Caco-2 (cell line): Measurements from ENCODE around the gene YWHAH. TPM values are rescaled to one million over a fixed set of nuclear protein-coding genes. Genes with fewer than 3 reads are reported as not detected.

Experiments
- BruUV-seq: library from RNA; stranded (reverse); fragments of 400-500 nt; replicated peaks from 2 replicates; lab custom pipeline; 2021; lab: Mats Ljungman, UMichigan
- CTCF ChIA-PET: fragments of 300-600 bp; sonication (Branson Sonifier 250); formaldehyde crosslinking; loops from one replicate; lab custom pipeline; 2022; ENCODE audit warnings: antibody characterized with exemption; lab: Charles Lee
- POLR2A ChIA-PET: fragments of 300-600 bp; sonication (Branson Sonifier 250); formaldehyde crosslinking; loops from one replicate; lab custom pipeline; 2022; ENCODE audit warnings: antibody characterized with exemption; lab: Charles Lee
- DNase-seq, 2 experiments: peaks; one replicate each; pipeline versions ENCODE4 v3.0.0 to v3.0.0-alpha.2; 2020 to 2022
- H3K27me3 ChIP-seq: replicated peaks from 2 replicates; pipeline ENCODE4 v1.6.0; 2011; ENCODE audit warnings: low read length; ENCODE audit not compliant: control insufficient read depth, insufficient read depth
- H3K36me3 ChIP-seq: 2 replicates; pipeline ENCODE4 v1.5.1; 2011; ENCODE audit warnings: low read length; ENCODE audit not compliant: control insufficient read depth, insufficient read depth
- H3K4me1 ChIP-seq: fragments of 250-450 bp; sonication (Bioruptor Pico); 2 replicates; pipeline ENCODE4 v1.5.1; 2020; ENCODE audit warnings: mild to moderate bottlenecking
- H3K4me3 ChIP-seq: 2 replicates; pipeline ENCODE4 v1.5.1; 2011; ENCODE audit warnings: low read depth, mild to moderate bottlenecking, control low read depth, low read length
- H3K9me3 ChIP-seq: fragments of 250-450 bp; sonication (Bioruptor Pico); 2 replicates; pipeline ENCODE4 v1.5.1; 2020; ENCODE audit warnings: mild to moderate bottlenecking, moderate library complexity
- H3K27ac Mint-ChIP-seq: one replicate; pipeline ENCODE4 v1.8.0; 2022; ENCODE audit warnings: mixed read lengths; ENCODE audit not compliant: unreplicated experiment
- H3K27me3 Mint-ChIP-seq: one replicate; pipeline ENCODE4 v1.8.0; 2022; ENCODE audit warnings: mixed read lengths; ENCODE audit not compliant: insufficient read depth, unreplicated experiment
- H3K36me3 Mint-ChIP-seq: one replicate; pipeline ENCODE4 v1.8.0; 2022; ENCODE audit warnings: mild to moderate bottlenecking, mixed read lengths; ENCODE audit not compliant: insufficient read depth, unreplicated experiment
- H3K4me1 Mint-ChIP-seq: one replicate; pipeline ENCODE4 v1.8.0; 2022; ENCODE audit warnings: low read depth, mixed read lengths; ENCODE audit not compliant: unreplicated experiment
- H3K4me3 Mint-ChIP-seq: one replicate; pipeline ENCODE4 v1.8.0; 2022; ENCODE audit warnings: mild to moderate bottlenecking, moderate library complexity, mixed read lengths; ENCODE audit not compliant: unreplicated experiment
- H3K9me3 Mint-ChIP-seq: one replicate; pipeline ENCODE4 v1.8.0; 2022; ENCODE audit warnings: mixed read lengths; ENCODE audit not compliant: unreplicated experiment
- intact Hi-C: fragments of 100-400 bp; cut with micrococcal nuclease; formaldehyde crosslinking; loops from one replicate; pipeline ENCODE4 v1.10.0; 2022; ENCODE audit not compliant: unreplicated experiment
- total RNA-seq: library from RNA; stranded (reverse); gene quantifications from 2 replicates; pipeline ENCODE4 v1.2.3, GENCODE V29; 2022
- TF ChIP-seq, protein P1 (sequence below), 2 experiments: fragments of 200-600 bp in 1 of 2; IDR thresholded peaks; 1 replicate in 1 of 2; 2 replicates in 1 of 2; pipeline versions ENCODE4 v1.5.1 to v1.8.0; 2011 to 2022; ENCODE audit warnings: antibody characterized with exemption in 1 of 2, control low read depth in 1 of 2, inconsistent platforms in 1 of 2, low read depth in 1 of 2, low read length in 1 of 2, mild to moderate bottlenecking in 1 of 2, moderate library complexity in 1 of 2; ENCODE audit not compliant: insufficient read depth in 1 of 2, severe bottlenecking in 1 of 2, unreplicated experiment in 1 of 2

YWHAH gene
- total RNA-seq, 1 experiment from 2014 or later, result 135 TPM

DNA sequence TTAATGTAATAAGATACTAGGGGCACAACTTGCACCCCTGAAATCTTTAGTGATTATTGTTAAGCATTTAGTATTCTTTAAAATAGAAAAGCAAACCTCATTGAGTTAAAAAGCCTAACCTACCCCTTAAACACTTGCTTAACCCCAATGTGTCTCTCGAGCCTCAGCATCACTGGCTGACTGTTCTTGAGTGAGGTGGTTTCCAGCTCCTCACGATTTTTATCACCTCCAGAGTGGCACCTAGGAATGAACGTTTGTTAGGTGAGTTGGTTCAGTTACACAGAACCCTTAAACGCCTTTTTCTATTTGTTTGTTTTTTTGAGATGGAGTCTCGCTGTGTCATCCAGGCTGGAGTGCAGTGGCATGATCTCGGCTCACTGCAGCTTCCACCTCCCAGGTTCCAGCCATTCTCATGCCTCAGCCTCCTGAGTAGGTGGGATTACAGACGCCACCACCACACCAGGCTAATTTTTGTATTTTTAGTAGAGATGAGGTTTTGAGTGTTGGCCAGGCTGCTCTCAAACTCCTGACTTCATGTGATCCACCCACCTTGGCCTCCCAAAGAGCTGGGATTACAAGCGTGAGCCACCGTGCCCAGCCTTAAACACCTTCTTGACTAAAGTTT, 13.7 kb downstream of the YWHAH start:
- DNase-seq, result no peak
- no peaks in the 10 kb centered on the region for H3K27me3 ChIP-seq
- H3K9me3 Mint-ChIP-seq, result no peaks in the 10 kb centered on the region
- CTCF ChIA-PET, result no interaction called here
- no peak overlapping the region for H3K4me3 ChIP-seq
- BruUV-seq, result no TSS peak
- H3K9me3 ChIP-seq, result no peaks in the 10 kb centered on the region
- intact Hi-C loops, result no loop called here
- POLR2A ChIA-PET, result no interaction called here
- TF ChIP-seq, protein P1, sequence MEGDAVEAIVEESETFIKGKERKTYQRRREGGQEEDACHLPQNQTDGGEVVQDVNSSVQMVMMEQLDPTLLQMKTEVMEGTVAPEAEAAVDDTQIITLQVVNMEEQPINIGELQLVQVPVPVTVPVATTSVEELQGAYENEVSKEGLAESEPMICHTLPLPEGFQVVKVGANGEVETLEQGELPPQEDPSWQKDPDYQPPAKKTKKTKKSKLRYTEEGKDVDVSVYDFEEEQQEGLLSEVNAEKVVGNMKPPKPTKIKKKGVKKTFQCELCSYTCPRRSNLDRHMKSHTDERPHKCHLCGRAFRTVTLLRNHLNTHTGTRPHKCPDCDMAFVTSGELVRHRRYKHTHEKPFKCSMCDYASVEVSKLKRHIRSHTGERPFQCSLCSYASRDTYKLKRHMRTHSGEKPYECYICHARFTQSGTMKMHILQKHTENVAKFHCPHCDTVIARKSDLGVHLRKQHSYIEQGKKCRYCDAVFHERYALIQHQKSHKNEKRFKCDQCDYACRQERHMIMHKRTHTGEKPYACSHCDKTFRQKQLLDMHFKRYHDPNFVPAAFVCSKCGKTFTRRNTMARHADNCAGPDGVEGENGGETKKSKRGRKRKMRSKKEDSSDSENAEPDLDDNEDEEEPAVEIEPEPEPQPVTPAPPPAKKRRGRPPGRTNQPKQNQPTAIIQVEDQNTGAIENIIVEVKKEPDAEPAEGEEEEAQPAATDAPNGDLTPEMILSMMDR (IDR thresholded peaks at IDR 0.05; ENCODE audit: insufficient read depth in 1 of 2, low read depth in 1 of 2, low read length in 1 of 2, severe bottlenecking in 1 of 2, unreplicated experiment in 1 of 2), result no peak
- no peaks in the 10 kb centered on the region for H3K4me1 ChIP-seq
- H3K36me3 ChIP-seq, result peaks cover 2% of the 10 kb centered on the region
- no peak overlapping the region for H3K27ac Mint-ChIP-seq
- H3K27me3 Mint-ChIP-seq, result no peaks in the 10 kb centered on the region
- H3K4me1 Mint-ChIP-seq, result peaks cover 12% of the 10 kb centered on the region
- no peak overlapping the region for H3K4me3 Mint-ChIP-seq
- peaks cover 37% of the 10 kb centered on the region for H3K36me3 Mint-ChIP-seq

GRCh38 chr22:31958625-31959239, 14.4 kb downstream of the YWHAH start:
- BruUV-seq, result no TSS peak
- Histone ChIP-seq H3K27me3 (no peaks in the 10 kb centered on the region), H3K4me3 (no peak overlapping the region), H3K36me3 (peaks cover 2% of the 10 kb centered on the region), H3K4me1 (no peaks in the 10 kb centered on the region), H3K9me3 (no peaks in the 10 kb centered on the region)
- Mint-ChIP-seq H3K9me3 (no peaks in the 10 kb centered on the region), H3K4me3 (no peak overlapping the region), H3K4me1 (peaks cover 7% of the 10 kb centered on the region), H3K27ac (no peak overlapping the region), H3K27me3 (no peaks in the 10 kb centered on the region), H3K36me3 (peaks cover 31% of the 10 kb centered on the region)
- no peak for DNase-seq
- POLR2A ChIA-PET, result interaction anchor here (0.6 kb wide), 1 partner anchor 19 kb away, joined by 3 read pairs; no protein-coding TSS in a partner anchor
- CTCF ChIA-PET, result no interaction called here
- TF ChIP-seq, protein P1 (IDR thresholded peaks at IDR 0.05; ENCODE audit: insufficient read depth in 1 of 2, low read depth in 1 of 2, low read length in 1 of 2, severe bottlenecking in 1 of 2, unreplicated experiment in 1 of 2), result no peak
- intact Hi-C loops, result no loop called here

DNA sequence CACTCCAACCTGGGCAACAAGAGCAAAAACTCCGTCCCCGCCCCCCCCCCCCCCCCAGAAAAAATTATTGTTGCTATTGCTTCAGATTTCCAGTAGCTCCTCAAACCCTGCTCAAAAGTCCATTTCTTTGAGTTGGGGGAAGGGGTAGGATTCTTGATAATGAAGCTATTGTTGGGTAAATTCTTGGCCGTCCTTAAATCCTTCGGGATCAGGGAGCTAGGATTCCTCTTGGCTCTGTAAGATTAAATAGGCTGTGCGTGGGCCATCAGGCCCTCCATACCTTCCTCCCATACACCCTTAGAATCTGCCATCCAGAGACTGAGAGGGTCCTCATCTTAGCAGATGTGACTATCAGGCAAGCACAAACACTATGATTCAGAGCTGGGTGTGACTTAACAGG, 16.4 kb downstream of the YWHAH start:
- BruUV-seq, result no TSS peak
- intact Hi-C loops, result no loop called here
- H3K4me1 Mint-ChIP-seq, result peaks cover 7% of the 10 kb centered on the region
- no peak overlapping the region for H3K27ac Mint-ChIP-seq
- peaks cover 14% of the 10 kb centered on the region for H3K36me3 Mint-ChIP-seq
- DNase-seq, result no peak
- H3K27me3 Mint-ChIP-seq, result no peaks in the 10 kb centered on the region
- Histone ChIP-seq H3K4me1 (no peaks in the 10 kb centered on the region), H3K27me3 (no peaks in the 10 kb centered on the region), H3K36me3 (peaks cover 2% of the 10 kb centered on the region), H3K4me3 (no peak overlapping the region), H3K9me3 (no peaks in the 10 kb centered on the region)
- H3K4me3 Mint-ChIP-seq, result no peak overlapping the region
- ChIA-PET POLR2A (no interaction called here), CTCF (interaction anchor here (0.6 to 1.6 kb wide), 3 partner anchors 10 to 33 kb away, joined by 3 to 11 read pairs (median 5); no protein-coding TSS in a partner anchor)
- TF ChIP-seq, protein P1 (IDR thresholded peaks at IDR 0.05; ENCODE audit: insufficient read depth in 1 of 2, low read depth in 1 of 2, low read length in 1 of 2, severe bottlenecking in 1 of 2, unreplicated experiment in 1 of 2), result no peak
- no peaks in the 10 kb centered on the region for H3K9me3 Mint-ChIP-seq
